ENCODE measurements around the gene PRUNE1.
A peak's percentile ranks its signal among the peaks of the same experiment; 100 is the strongest.

The PRUNE1 gene

GRCh38 chr1:151024540-151025146 lies 16.4 kb downstream of the PRUNE1 start:
- ATAC-seq = peak; percentile 99

GRCh38 chr1:151026460-151026859 lies 18.2 kb downstream of the PRUNE1 start:
- ATAC-seq = no peak
- no peak for TF ChIP-seq TCF4 (CRISPR knock-in tag; IDR thresholded peaks at IDR 0.05; ENCODE audit: borderline replicate concordance)
- no peak for TF ChIP-seq ZNF565 (CRISPR knock-in tag; conservative IDR thresholded peaks at IDR 0.05; ENCODE audit: low read depth)
- TF ChIP-seq TSHZ2 (CRISPR knock-in tag; IDR thresholded peaks at IDR 0.05) = no peak
- no peak for TF ChIP-seq ZFP30 (CRISPR knock-in tag; IDR thresholded peaks at IDR 0.05)
- no peak for TF ChIP-seq GLIS3 (CRISPR knock-in tag; IDR thresholded peaks at IDR 0.05)
- no peak for TF ChIP-seq ZC3H10 (CRISPR knock-in tag; IDR thresholded peaks at IDR 0.05)
- TF ChIP-seq POU6F1 (CRISPR knock-in tag; IDR thresholded peaks at IDR 0.05; ENCODE audit: borderline replicate concordance, low read depth) = no peak
- no peak for TF ChIP-seq ISL1 (CRISPR knock-in tag; IDR thresholded peaks at IDR 0.05)
- TF ChIP-seq TOX (CRISPR knock-in tag; IDR thresholded peaks at IDR 0.05; ENCODE audit: borderline replicate concordance) = no peak
- TF ChIP-seq ZNF8 (CRISPR knock-in tag; IDR thresholded peaks at IDR 0.05) = no peak
- TF ChIP-seq ARNTL (CRISPR knock-in tag; IDR thresholded peaks at IDR 0.05; ENCODE audit: borderline replicate concordance, low read depth) = no peak
- no peak for TF ChIP-seq PPARA (CRISPR knock-in tag; IDR thresholded peaks at IDR 0.05; ENCODE audit: borderline replicate concordance)
- no peak for TF ChIP-seq ZNF70 (CRISPR knock-in tag; IDR thresholded peaks at IDR 0.05)
- no peak for TF ChIP-seq BACH2 (CRISPR knock-in tag; IDR thresholded peaks at IDR 0.05; ENCODE audit: borderline replicate concordance)
- TF ChIP-seq OSR1 (CRISPR knock-in tag; IDR thresholded peaks at IDR 0.05) = no peak
- TF ChIP-seq PATZ1 (CRISPR knock-in tag; IDR thresholded peaks at IDR 0.05; ENCODE audit: borderline replicate concordance) = no peak
- TF ChIP-seq CSDC2 (CRISPR knock-in tag; IDR thresholded peaks at IDR 0.05) = no peak
- no peak for TF ChIP-seq SNAI2 (CRISPR knock-in tag; IDR thresholded peaks at IDR 0.05)

More at GRCh38 chr1:151024540-151025146, 16.4 kb downstream of the PRUNE1 start:
- TF ChIP-seq ZC3H10 (CRISPR knock-in tag; IDR thresholded peaks at IDR 0.05) (no peak), CSRNP3 (CRISPR knock-in tag; IDR thresholded peaks at IDR 0.05) (no peak), ZFP30 (CRISPR knock-in tag; IDR thresholded peaks at IDR 0.05) (no peak), TCF4 (CRISPR knock-in tag; IDR thresholded peaks at IDR 0.05; ENCODE audit: borderline replicate concordance) (no peak), BACH2 (CRISPR knock-in tag; IDR thresholded peaks at IDR 0.05; ENCODE audit: borderline replicate concordance) (no peak), ZFP3 (CRISPR knock-in tag; IDR thresholded peaks at IDR 0.05) (no peak), ZNF565 (CRISPR knock-in tag; conservative IDR thresholded peaks at IDR 0.05; ENCODE audit: low read depth) (no peak), POU6F1 (CRISPR knock-in tag; IDR thresholded peaks at IDR 0.05; ENCODE audit: borderline replicate concordance, low read depth) (no peak)

- no peak for TF ChIP-seq POU6F1 (CRISPR knock-in tag; IDR thresholded peaks at IDR 0.05; ENCODE audit: borderline replicate concordance, low read depth)
- no peak for TF ChIP-seq ZNF565 (CRISPR knock-in tag; conservative IDR thresholded peaks at IDR 0.05; ENCODE audit: low read depth)
- no peak for TF ChIP-seq TOX (CRISPR knock-in tag; IDR thresholded peaks at IDR 0.05; ENCODE audit: borderline replicate concordance)
- no peak for TF ChIP-seq ISL1 (CRISPR knock-in tag; IDR thresholded peaks at IDR 0.05)
- TF ChIP-seq CSDC2 (CRISPR knock-in tag; IDR thresholded peaks at IDR 0.05) = no peak
- no peak for TF ChIP-seq ESRRG (CRISPR knock-in tag; IDR thresholded peaks at IDR 0.05)
- no peak for TF ChIP-seq ARNTL (CRISPR knock-in tag; IDR thresholded peaks at IDR 0.05; ENCODE audit: borderline replicate concordance, low read depth)
- no peak for TF ChIP-seq ZNF70 (CRISPR knock-in tag; IDR thresholded peaks at IDR 0.05)
- no peak for TF ChIP-seq SNAI2 (CRISPR knock-in tag; IDR thresholded peaks at IDR 0.05)
- no peak for TF ChIP-seq BACH2 (CRISPR knock-in tag; IDR thresholded peaks at IDR 0.05; ENCODE audit: borderline replicate concordance)
- TF ChIP-seq ZC3H10 (CRISPR knock-in tag; IDR thresholded peaks at IDR 0.05) = no peak
- ATAC-seq = no peak
These were observed 23.9 kb downstream of the PRUNE1 start for GRCh38 chr1:151032164-151032563.

Data from SK-N-SH treated with all-trans-retinoic acid at 6 μM for 48 hours (cell line).